ENCODE data around the gene ATP2B2. TPM values are rescaled to one million over a fixed set of nuclear protein-coding genes. Genes with fewer than 3 reads are reported as not detected.

ATP2B2 gene
- total RNA-seq, 4 donors from 2014 or later, result 0.29 to 9.5 (median 4.4) TPM

DNA sequence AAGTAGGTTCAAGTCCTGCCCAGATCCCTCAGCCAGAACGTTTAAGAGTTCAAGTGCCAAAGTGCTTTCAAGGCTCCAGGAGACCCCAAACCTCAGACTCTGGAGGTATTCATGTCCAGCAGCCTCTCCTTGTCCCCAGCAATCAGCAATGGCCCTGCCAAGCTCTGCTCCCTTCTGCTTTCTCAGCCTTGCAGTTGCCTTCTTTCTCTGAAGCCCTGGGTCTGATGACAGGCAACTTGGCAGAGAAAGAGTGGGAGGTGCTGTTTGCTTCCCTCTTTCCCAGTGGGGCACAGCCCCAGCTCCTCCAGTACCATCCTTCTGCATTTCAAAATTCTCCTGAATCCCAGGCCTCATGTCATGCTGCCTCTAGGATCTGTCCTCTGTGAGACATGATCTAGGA lies 40.2 kb downstream of the ATP2B2 start:
- Histone ChIP-seq H3K4me3 (no peak overlapping the region), H3K27me3 (no peaks in the 10 kb centered on the region), H3K4me1 (no peaks in the 10 kb centered on the region), H3K27ac (no peak overlapping the region), H3K36me3 (no peaks in the 10 kb centered on the region), H3K9me3 (no peaks in the 10 kb centered on the region)
- DNase-seq, result no peak
- no peak for TF ChIP-seq POLR2A (IDR thresholded peaks at IDR 0.05)
- TF ChIP-seq, protein P1, sequence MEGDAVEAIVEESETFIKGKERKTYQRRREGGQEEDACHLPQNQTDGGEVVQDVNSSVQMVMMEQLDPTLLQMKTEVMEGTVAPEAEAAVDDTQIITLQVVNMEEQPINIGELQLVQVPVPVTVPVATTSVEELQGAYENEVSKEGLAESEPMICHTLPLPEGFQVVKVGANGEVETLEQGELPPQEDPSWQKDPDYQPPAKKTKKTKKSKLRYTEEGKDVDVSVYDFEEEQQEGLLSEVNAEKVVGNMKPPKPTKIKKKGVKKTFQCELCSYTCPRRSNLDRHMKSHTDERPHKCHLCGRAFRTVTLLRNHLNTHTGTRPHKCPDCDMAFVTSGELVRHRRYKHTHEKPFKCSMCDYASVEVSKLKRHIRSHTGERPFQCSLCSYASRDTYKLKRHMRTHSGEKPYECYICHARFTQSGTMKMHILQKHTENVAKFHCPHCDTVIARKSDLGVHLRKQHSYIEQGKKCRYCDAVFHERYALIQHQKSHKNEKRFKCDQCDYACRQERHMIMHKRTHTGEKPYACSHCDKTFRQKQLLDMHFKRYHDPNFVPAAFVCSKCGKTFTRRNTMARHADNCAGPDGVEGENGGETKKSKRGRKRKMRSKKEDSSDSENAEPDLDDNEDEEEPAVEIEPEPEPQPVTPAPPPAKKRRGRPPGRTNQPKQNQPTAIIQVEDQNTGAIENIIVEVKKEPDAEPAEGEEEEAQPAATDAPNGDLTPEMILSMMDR (IDR thresholded peaks at IDR 0.05), result no peak
- intact Hi-C loops (cut with DNase I; ENCODE audit: low total_unique reads), result no loop called here

GRCh38 chr3:10463533-10464434 lies 41.6 kb downstream of the ATP2B2 start:
- H3K36me3 ChIP-seq, result no peaks in the 10 kb centered on the region
- H3K9me3 ChIP-seq, result no peaks in the 10 kb centered on the region
- intact Hi-C loops (cut with DNase I; ENCODE audit: low total_unique reads), result no loop called here
- H3K27me3 ChIP-seq, result no peaks in the 10 kb centered on the region
- no peak for TF ChIP-seq POLR2A (IDR thresholded peaks at IDR 0.05)
- TF ChIP-seq, protein P1 (IDR thresholded peaks at IDR 0.05), result no peak
- H3K4me1 ChIP-seq, result no peaks in the 10 kb centered on the region
- DNase-seq, result no peak
- H3K4me3 ChIP-seq, result no peak overlapping the region
- H3K27ac ChIP-seq, result no peak overlapping the region

- H3K4me1 ChIP-seq, result no peaks in the 10 kb centered on the region
- no peaks in the 10 kb centered on the region for H3K27me3 ChIP-seq
- H3K27ac ChIP-seq, result no peak overlapping the region
- intact Hi-C loops (cut with DNase I; ENCODE audit: low total_unique reads), result no loop called here
- H3K4me3 ChIP-seq, result no peak overlapping the region
- no peaks in the 10 kb centered on the region for H3K36me3 ChIP-seq
- no peak for TF ChIP-seq POLR2A (IDR thresholded peaks at IDR 0.05)
- TF ChIP-seq, protein P1 (IDR thresholded peaks at IDR 0.05), result no peak
- no peaks in the 10 kb centered on the region for H3K9me3 ChIP-seq
- no peak for DNase-seq
Measured at GRCh38 chr3:10462641-10463532, 42.5 kb downstream of the ATP2B2 start.

DNA sequence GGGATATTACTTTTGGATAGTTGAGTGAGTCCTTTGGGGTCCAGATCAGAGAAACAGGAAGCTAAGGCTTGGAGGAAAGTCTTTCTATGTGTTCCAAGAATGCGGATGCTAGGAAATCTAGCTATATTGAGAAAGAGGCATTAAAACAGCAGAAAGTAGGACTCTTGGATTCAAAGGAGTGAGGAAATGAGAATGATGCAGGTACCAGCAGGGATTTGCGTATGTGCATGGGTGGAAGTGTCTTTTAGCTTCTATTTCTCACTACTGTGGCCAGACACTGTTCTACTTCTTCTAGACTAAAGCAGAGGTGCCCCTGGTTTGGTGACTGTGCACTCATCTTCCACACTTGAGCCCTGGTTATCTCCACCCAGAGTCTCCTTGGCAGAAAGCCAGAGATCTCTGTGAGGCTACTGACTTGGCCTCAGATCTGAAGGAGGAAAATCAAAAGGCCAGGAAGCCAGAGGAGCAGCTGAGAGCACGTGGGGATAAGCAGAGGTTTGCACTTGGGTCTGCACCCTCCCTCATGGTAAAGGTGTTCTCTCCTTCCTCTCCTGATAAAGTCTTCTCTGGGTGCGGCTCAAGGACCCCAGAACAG lies 44.3 kb downstream of the ATP2B2 start:
- no peak for TF ChIP-seq POLR2A (IDR thresholded peaks at IDR 0.05)
- TF ChIP-seq, protein P1 (IDR thresholded peaks at IDR 0.05), result no peak
- Histone ChIP-seq H3K4me3 (no peak overlapping the region), H3K9me3 (no peaks in the 10 kb centered on the region), H3K4me1 (no peaks in the 10 kb centered on the region), H3K36me3 (no peaks in the 10 kb centered on the region), H3K27ac (no peak overlapping the region), H3K27me3 (no peaks in the 10 kb centered on the region)
- intact Hi-C loops (cut with DNase I; ENCODE audit: low total_unique reads), result no loop called here
- DNase-seq, result no peak

Measured in uterus (tissue), 4 donors.